SK-N-SH (cell line): ENCODE measurements around the gene ORMDL2. TPM values are rescaled to one million over a fixed set of nuclear protein-coding genes. Genes with fewer than 3 reads are reported as not detected.

Source experiments
- CTCF ChIA-PET: fragments of 300-600, 350-600 bp; formaldehyde crosslinking; extraction: SDS; loops from one replicate; lab custom pipeline; 2021; lab: Yijun Ruan, JAX
- POLR2A ChIA-PET: fragments of 350-600 bp; sonication (Branson Sonifier 250); formaldehyde crosslinking; extraction: SDS; loops from one replicate; lab custom pipeline; 2020; ENCODE audit warnings: antibody characterized with exemption, inconsistent platforms; lab: Yijun Ruan, JAX
- DNase-seq: peaks from one replicate; pipeline ENCODE4 v3.0.0; 2012
- H2AFZ ChIP-seq: fragments of 200-600 bp; sonication (generic); 2 replicates; pipeline ENCODE4 v1.8.1; 2016; ENCODE audit warnings: antibody characterized with exemption, mild to moderate bottlenecking, low read depth
- H3F3A ChIP-seq: fragments of 200-600 bp; sonication (generic); replicated peaks from 2 replicates; pipeline ENCODE3; 2016; ENCODE audit warnings: antibody characterized with exemption, mild to moderate bottlenecking; ENCODE audit not compliant: insufficient read depth
- H3K27ac ChIP-seq, 2 experiments: fragments of 200-500 bp in 1 of 2; fragments of 200-600 bp in 1 of 2; sonication (Bioruptor generic) in 1 of 2; sonication (generic), shearing (Covaris generic) in 1 of 2; 2 replicates each; pipeline versions ENCODE4 v1.5.1 to v1.6.1; 2014 to 2016; ENCODE audit warnings: low read depth in 2 of 2, inconsistent platforms in 1 of 2, low read length in 1 of 2, mild to moderate bottlenecking in 1 of 2, mixed read lengths in 1 of 2
- H3K27me3 ChIP-seq: fragments of 200-600 bp; sonication (generic), shearing (Covaris generic); 2 replicates; pipeline ENCODE4 v1.6.1; 2016; ENCODE audit warnings: mixed run types; ENCODE audit not compliant: insufficient read depth
- H3K36me3 ChIP-seq, 2 experiments: fragments of 200-500 bp in 1 of 2; fragments of 200-600 bp in 1 of 2; sonication (Bioruptor generic) in 1 of 2; sonication (generic) in 1 of 2; replicated peaks in 1 of 2; 2 replicates each; pipeline versions ENCODE3 to v1.5.1; 2014 to 2016; ENCODE audit warnings: low read length in 1 of 2, mild to moderate bottlenecking in 1 of 2; ENCODE audit not compliant: insufficient read depth in 2 of 2, control insufficient read depth in 1 of 2
- H3K4me1 ChIP-seq, 2 experiments: fragments of 200-500 bp in 1 of 2; fragments of 200-600 bp in 1 of 2; sonication (Bioruptor generic) in 1 of 2; sonication (generic), shearing (Covaris generic) in 1 of 2; 2 replicates each; pipeline versions ENCODE4 v1.5.1 to v1.6.1; 2014 to 2016; ENCODE audit warnings: low read depth in 1 of 2, low read length in 1 of 2, mixed run types in 1 of 2; ENCODE audit not compliant: insufficient read depth in 2 of 2, control insufficient read depth in 1 of 2
- H3K4me2 ChIP-seq: fragments of 200-600 bp; sonication (generic), shearing (Covaris generic); 2 replicates; pipeline ENCODE4 v1.6.1; 2017; ENCODE audit warnings: mixed run types
- H3K4me3 ChIP-seq, 2 experiments: fragments of 200-500 bp in 1 of 2; fragments of 200-600 bp in 1 of 2; sonication (Bioruptor generic) in 1 of 2; sonication (generic), shearing (Covaris generic) in 1 of 2; 2 replicates each; pipeline versions ENCODE4 v1.5.1 to v1.8.1; 2014 to 2016; ENCODE audit warnings: low read depth in 2 of 2, inconsistent platforms in 1 of 2, low read length in 1 of 2, mild to moderate bottlenecking in 1 of 2, mixed read lengths in 1 of 2, moderate library complexity in 1 of 2
- H3K79me2 ChIP-seq: fragments of 200-600 bp; sonication (generic); 2 replicates; pipeline ENCODE4 v1.8.1; 2017; ENCODE audit warnings: mild to moderate bottlenecking; ENCODE audit not compliant: insufficient read depth
- H3K9ac ChIP-seq: fragments of 200-600 bp; sonication (generic); 2 replicates; pipeline ENCODE4 v1.6.1; 2017; ENCODE audit warnings: mixed run types
- H3K9me2 ChIP-seq: fragments of 200-600 bp; sonication (generic); 2 replicates; pipeline ENCODE4 v1.6.1; 2017; ENCODE audit warnings: mixed run types
- H3K9me3 ChIP-seq: fragments of 200-600 bp; sonication (generic); 2 replicates; pipeline ENCODE4 v1.6.1; 2017; ENCODE audit warnings: mixed run types, mild to moderate bottlenecking, moderate library complexity
- H4K20me1 ChIP-seq: fragments of 200-600 bp; sonication (generic); 2 replicates; pipeline ENCODE4 v1.6.1; 2017; ENCODE audit warnings: mild to moderate bottlenecking, mixed run types; ENCODE audit not compliant: insufficient read depth
- CTCF ChIP-seq: fragments of 200-600 bp; sonication (generic); IDR thresholded peaks from 2 replicates; pipeline ENCODE4 v1.6.1; 2017; ENCODE audit warnings: antibody characterized with exemption, mild to moderate bottlenecking, moderate library complexity
- ELF1 ChIP-seq: IDR thresholded peaks from 2 replicates; pipeline ENCODE4 v1.4.0; 2012
- EP300 ChIP-seq, 2 experiments: IDR thresholded peaks; 2 replicates each; pipeline versions ENCODE4 v1.4.0 to v1.6.1; 2012; ENCODE audit warnings: borderline replicate concordance in 1 of 2, low read depth in 1 of 2, low read length in 1 of 2
- FOSL2 ChIP-seq: IDR thresholded peaks from 2 replicates; pipeline ENCODE4 v1.4.0; 2012; ENCODE audit warnings: low read depth, mild to moderate bottlenecking, moderate library complexity, borderline replicate concordance
- FOXJ3 ChIP-seq: sonication (generic); formaldehyde crosslinking; IDR thresholded peaks from 2 replicates; pipeline ENCODE4 v1.5.1; 2020; ENCODE audit warnings: mild to moderate bottlenecking, missing genetic modification reagents
- MAX ChIP-seq: IDR thresholded peaks from 2 replicates; pipeline ENCODE4 v1.4.0; 2012; ENCODE audit warnings: low read depth
- MXI1 ChIP-seq: IDR thresholded peaks from 2 replicates; pipeline ENCODE4 v1.6.1; 2012; ENCODE audit warnings: mild to moderate bottlenecking, low read depth, low read length, improper control_type of control experiment
- NFIC ChIP-seq: IDR thresholded peaks from 2 replicates; pipeline ENCODE4 v1.4.0; 2012; ENCODE audit warnings: borderline replicate concordance
- REST ChIP-seq: IDR thresholded peaks from 2 replicates; pipeline ENCODE4 v1.6.1; 2012; ENCODE audit warnings: mild to moderate bottlenecking, low read depth, low read length, moderate library complexity
- RXRA ChIP-seq: IDR thresholded peaks from 2 replicates; pipeline ENCODE4 v1.4.0; 2012; ENCODE audit warnings: low read depth, mild to moderate bottlenecking, borderline replicate concordance
- SMC3 ChIP-seq: IDR thresholded peaks from 2 replicates; pipeline ENCODE4 v1.6.1; 2012; ENCODE audit warnings: low read depth, low read length, improper control_type of control experiment
- TCF12 ChIP-seq: IDR thresholded peaks from 2 replicates; pipeline ENCODE4 v1.4.0; 2012
- TEAD4 ChIP-seq: IDR thresholded peaks from 2 replicates; pipeline ENCODE4 v1.4.0; 2012; ENCODE audit warnings: mild to moderate bottlenecking, borderline replicate concordance; ENCODE audit not compliant: insufficient read depth
- USF1 ChIP-seq: IDR thresholded peaks from 2 replicates; pipeline ENCODE4 v1.4.0; 2012; ENCODE audit warnings: low read depth, borderline replicate concordance
- USF2 ChIP-seq: fragments of 150-350 bp; IDR thresholded peaks from 2 replicates; pipeline ENCODE4 v1.6.1; 2017; ENCODE audit warnings: antibody characterized with exemption, low read length, low read depth, borderline replicate concordance
- YY1 ChIP-seq: IDR thresholded peaks from 2 replicates; pipeline ENCODE4 v1.4.0; 2012; ENCODE audit warnings: low read depth, mild to moderate bottlenecking
- WGBS: methylation state at CpG from one replicate; pipeline ENCODE4 v1.1.6; 2017; ENCODE audit warnings: low lambda C conversion rate; 5-methylcytosine and 5-hydroxymethylcytosine counted together
- polyA plus RNA-seq, 3 experiments: library from polyadenylated mRNA; depleted of rRNA; stranded (reverse); fragments of >200 nt; gene quantifications; 2 replicates each; pipeline ENCODE4 v1.2.3, GENCODE V29; 2012

The ORMDL2 gene
- polyA plus RNA-seq, 1 of the 3 experiments (the other 2 are of a cell fraction) = 37.3 TPM

- Histone ChIP-seq H3F3A (peaks cover 13% of the 10 kb centered on the region), H3K9ac (no peak overlapping the region), H3K4me3 (no peak overlapping the region), H3K27ac (no peak overlapping the region), H3K79me2 (peaks cover 26% of the 10 kb centered on the region; the same call in 1 of the 2 replicates), H3K4me2 (no peak overlapping the region), H3K4me1 (no peaks in the 10 kb centered on the region), H4K20me1 (no peaks in the 10 kb centered on the region), H2AFZ (no peak overlapping the region), H3K27me3 (no peaks in the 10 kb centered on the region), H3K9me2 (no peaks in the 10 kb centered on the region), H3K9me3 (no peaks in the 10 kb centered on the region), H3K36me3 (peaks cover 55 to 92% of the 10 kb centered on the region in 2 experiments)
- CTCF ChIA-PET = interaction anchor here (0.8 to 19.8 kb wide), 3 partner anchors 9 to 142 kb away, joined by 3 to 358 read pairs (median 7); partner anchors contain the start of gene GDF11
- TF ChIP-seq FOSL2 (no peak), NFIC (no peak), EP300 (IDR thresholded peaks at IDR 0.05; ENCODE audit: borderline replicate concordance in 1 of 2, low read depth in 1 of 2, low read length in 1 of 2) (no peak), MAX (no peak), REST (no peak)
- 98% methylated on average over 7 of the region's 7 CpGs for WGBS
- POLR2A ChIA-PET = no interaction called here
- no peak for DNase-seq
These were observed 29.3 kb upstream of the ORMDL2 start for GRCh38 chr12:55788546-55788945.

- Histone ChIP-seq H3K27me3 (no peaks in the 10 kb centered on the region), H3K9ac (no peak overlapping the region), H3K4me1 (no peaks in the 10 kb centered on the region), H3F3A (peaks cover 10% of the 10 kb centered on the region), H3K36me3 (peaks cover 55 to 92% of the 10 kb centered on the region in 2 experiments), H3K9me2 (no peaks in the 10 kb centered on the region), H3K4me3 (no peak overlapping the region), H4K20me1 (no peaks in the 10 kb centered on the region), H3K79me2 (peaks cover 26% of the 10 kb centered on the region; the same call in 1 of the 2 replicates), H3K9me3 (no peaks in the 10 kb centered on the region), H3K4me2 (no peak overlapping the region), H2AFZ (no peak overlapping the region), H3K27ac (no peak overlapping the region)
- ChIA-PET POLR2A (no interaction called here), CTCF (interaction anchor here (0.8 to 19.8 kb wide), 3 partner anchors 8 to 141 kb away, joined by 3 to 358 read pairs (median 7); partner anchors contain the start of gene GDF11)
- WGBS = 92% methylated on average over 2 of the region's 2 CpGs
- DNase-seq = no peak
- TF ChIP-seq MXI1 (no peak), ELF1 (no peak), USF2 (no peak), TCF12 (no peak), SMC3 (no peak), YY1 (no peak), TEAD4 (no peak), USF1 (no peak), CTCF (no peak), RXRA (no peak), FOXJ3 (no peak)
- TF ChIP-seq, all 33 proteins: peak for 0
These were observed 28.7 kb upstream of the ORMDL2 start for GRCh38 chr12:55789171-55789570.
